AG04449 (cell line): ENCODE data around the gene MON1A.
A peak's percentile ranks its signal among the peaks of the same experiment; 100 is the strongest.
"Not testable (repeated sequence)": the region's sequence is repeated elsewhere in the genome, so short reads cannot be mapped to it uniquely, and the experiment has no call there.

Experiments
- CTCF ChIA-PET: fragments of 350-600 bp; formaldehyde crosslinking; extraction: SDS; loops from one replicate; lab custom pipeline; 2021; ENCODE audit warnings: antibody characterized with exemption; lab: Yijun Ruan, JAX
- POLR2A ChIA-PET: fragments of 400-600, 350-600 bp; formaldehyde crosslinking; extraction: SDS; loops from one replicate; lab custom pipeline; 2020; ENCODE audit warnings: antibody characterized with exemption, inconsistent platforms; lab: Yijun Ruan, JAX
- DNase-seq: peaks from one replicate; pipeline ENCODE4 v3.0.0-alpha.2; 2010; ENCODE audit warnings: low read depth, low spot score
- H3K4me3 ChIP-seq: 2 replicates; pipeline ENCODE4 v1.5.1; 2011; ENCODE audit warnings: low read depth, mild to moderate bottlenecking, control low read depth, low read length
- CTCF ChIP-seq: IDR thresholded peaks from one replicate; pipeline ENCODE4 v1.5.1; 2011; ENCODE audit warnings: mild to moderate bottlenecking, moderate library complexity, low read length, control low read depth, inconsistent platforms; ENCODE audit not compliant: insufficient read depth; ENCODE audit errors: missing control alignments

The MON1A gene

GRCh38 chr3:49939858-49940666, 10.5 kb upstream of the MON1A start, which contains the start of gene RBM6:
Gene RBM6 (plus strand): TSS chr3:49940150. CDS start chr3:49962642, 22,492 bp downstream.
- CTCF ChIA-PET, result interaction anchor here (0.6 to 1.7 kb wide), 4 partner anchors 10 to 137 kb away, joined by 3 to 5 read pairs (median 4); partner anchors contain the start of genes INKA1 and MON1A
- no peak for TF ChIP-seq CTCF
- POLR2A ChIA-PET, result interaction anchor here (0.5 to 2.7 kb wide), 12 partner anchors 9 to 164 kb away, joined by 3 to 42 read pairs (median 4); partner anchors contain the start of genes INKA1 and MON1A

GRCh38 chr3:49937090-49937489, 7.5 kb upstream of the MON1A start:
- DNase-seq, result no peak
- no peak for TF ChIP-seq CTCF
- POLR2A ChIA-PET, result no interaction called here
- H3K4me3 ChIP-seq, result no peak overlapping the region
- CTCF ChIA-PET, result no interaction called here

More at GRCh38 chr3:49939858-49940666, 10.5 kb upstream of the MON1A start, which contains the start of gene RBM6:
- peak; percentile 81 for DNase-seq
- peak within 1 kb of the TSS; percentile 96 for H3K4me3 ChIP-seq

GRCh38 chr3:49932281-49932680, 2.7 kb upstream of the MON1A start:
- H3K4me3 ChIP-seq, DNase-seq, CTCF ChIA-PET, POLR2A ChIA-PET: not testable (repeated sequence)

GRCh38 chr3:49930922-49931321, 1.3 kb upstream of the MON1A start:
- TF ChIP-seq CTCF, result no peak
- no peak overlapping the region for H3K4me3 ChIP-seq
- POLR2A ChIA-PET, result interaction anchor here (4.7 kb wide), 1 partner anchor 9 kb away, joined by 42 read pairs; the partner anchor contains the start of gene RBM6
- no peak for DNase-seq
- CTCF ChIA-PET, result no interaction called here

GRCh38 chr3:49930168-49930690, 618 bp upstream of the MON1A start:
- ChIA-PET POLR2A (interaction anchor here (1.1 to 4.7 kb wide), 4 partner anchors 10 to 127 kb away, joined by 3 to 42 read pairs (median 4); partner anchors contain the start of genes INKA1 and RBM6), CTCF (interaction anchor here (0.9 to 3.0 kb wide), 8 partner anchors 9 to 229 kb away, joined by 3 to 22 read pairs (median 5); partner anchors contain the start of genes INKA1 and RBM6)
- peak overlapping the region; percentile 86 for H3K4me3 ChIP-seq
- DNase-seq, result no peak
- TF ChIP-seq CTCF, result no peak

GRCh38 chr3:49928481-49929017, 1.1 kb downstream of the MON1A start:
- POLR2A ChIA-PET, result interaction anchor here (4.7 kb wide), 1 partner anchor 12 kb away, joined by 42 read pairs; the partner anchor contains the start of gene RBM6
- no peak for TF ChIP-seq CTCF
- CTCF ChIA-PET, result interaction anchor here (0.7 to 3.0 kb wide), 10 partner anchors 9 to 228 kb away, joined by 3 to 22 read pairs (median 4); partner anchors contain the start of genes INKA1 and RBM6
- no peak for DNase-seq
- peak overlapping the region; percentile 2 for H3K4me3 ChIP-seq
